ENCODE results near the gene TMOD1.

GRCh38 chr9:97491216-97491999 is 10.1 kb upstream of the TMOD1 start:
- no peak for TF ChIP-seq CTCF (conservative IDR thresholded peaks at IDR 0.05; ENCODE audit: low read length)
- TF ChIP-seq EZH2phosphoT487 (IDR thresholded peaks at IDR 0.05; ENCODE audit: borderline replicate concordance, low read depth, low read length): no peak

Measured in OCI-LY7 (cell line).